ENCODE data around the gene G6PD.
"Not testable (repeated sequence)": the region's sequence is repeated elsewhere in the genome, so short reads cannot be mapped to it uniquely, and the experiment has no call there.

Gene G6PD

DNA sequence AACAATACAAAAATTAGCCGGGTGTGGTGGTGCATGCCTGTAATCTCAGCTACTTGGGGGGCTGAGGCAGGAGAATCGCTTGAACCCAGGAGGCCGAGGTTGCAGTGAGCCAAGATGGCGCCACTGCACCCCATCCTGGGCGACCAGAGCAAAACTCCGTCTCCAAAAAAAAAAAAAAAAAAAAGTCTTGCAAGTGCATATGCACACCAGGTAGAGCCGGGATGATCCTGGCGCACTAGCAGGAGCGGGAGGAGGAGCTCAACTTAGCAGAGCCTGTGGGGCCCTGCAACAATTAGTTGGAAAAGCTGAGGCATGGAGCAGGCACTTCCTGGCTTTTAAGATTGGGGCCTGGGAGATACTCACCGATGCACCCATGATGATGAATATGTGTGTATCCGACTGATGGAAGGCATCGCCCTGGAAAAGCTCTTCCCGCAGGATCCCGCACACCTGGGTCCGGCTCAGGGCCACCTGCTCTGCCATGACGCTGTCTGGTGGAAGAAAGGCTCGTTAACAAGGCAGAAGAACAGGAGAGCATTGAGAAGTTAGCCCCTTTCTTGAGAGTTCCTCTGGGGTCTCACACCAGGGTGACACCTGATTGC, 872 bp downstream of the G6PD start:
- DNase-seq (ENCODE audit: low read depth in 1 of 2, low spot score in 1 of 2) = no peak

DNA sequence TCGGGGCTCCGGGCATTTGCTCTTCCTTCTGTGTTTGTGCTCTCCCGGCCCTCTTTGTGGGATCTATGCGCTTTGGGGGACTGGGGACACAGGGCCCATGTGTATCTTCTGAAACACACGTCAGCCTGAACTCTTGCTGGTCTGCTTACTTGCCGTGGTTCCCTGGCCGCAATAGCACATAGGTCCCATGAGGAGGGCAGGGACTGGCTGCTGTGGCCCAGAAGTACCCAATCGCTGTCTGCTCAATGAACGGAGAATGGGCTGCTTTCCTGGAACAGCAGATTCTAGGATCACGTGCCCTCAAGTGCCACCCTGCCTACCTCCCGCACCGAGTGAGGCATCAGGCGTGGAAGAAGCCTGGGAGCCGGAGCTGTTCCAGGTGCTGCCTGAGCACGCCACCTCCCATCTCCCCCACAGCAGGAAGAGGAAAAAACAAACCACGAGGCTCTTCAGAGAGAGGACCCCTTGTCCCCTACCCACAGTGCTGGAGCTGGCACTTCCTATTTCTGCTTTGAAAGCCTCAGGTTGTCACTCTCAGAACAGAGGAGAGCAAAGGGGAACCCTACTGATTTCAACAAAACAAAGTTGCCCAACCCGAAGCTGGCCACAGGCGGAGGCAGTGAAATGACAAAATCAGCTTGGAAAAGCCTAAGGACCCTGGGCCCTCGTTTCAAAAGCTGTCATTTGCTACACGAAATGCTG, 3.8 kb downstream of the G6PD start:
- DNase-seq (ENCODE audit: low read depth in 1 of 2, low spot score in 1 of 2) = no peak

DNA sequence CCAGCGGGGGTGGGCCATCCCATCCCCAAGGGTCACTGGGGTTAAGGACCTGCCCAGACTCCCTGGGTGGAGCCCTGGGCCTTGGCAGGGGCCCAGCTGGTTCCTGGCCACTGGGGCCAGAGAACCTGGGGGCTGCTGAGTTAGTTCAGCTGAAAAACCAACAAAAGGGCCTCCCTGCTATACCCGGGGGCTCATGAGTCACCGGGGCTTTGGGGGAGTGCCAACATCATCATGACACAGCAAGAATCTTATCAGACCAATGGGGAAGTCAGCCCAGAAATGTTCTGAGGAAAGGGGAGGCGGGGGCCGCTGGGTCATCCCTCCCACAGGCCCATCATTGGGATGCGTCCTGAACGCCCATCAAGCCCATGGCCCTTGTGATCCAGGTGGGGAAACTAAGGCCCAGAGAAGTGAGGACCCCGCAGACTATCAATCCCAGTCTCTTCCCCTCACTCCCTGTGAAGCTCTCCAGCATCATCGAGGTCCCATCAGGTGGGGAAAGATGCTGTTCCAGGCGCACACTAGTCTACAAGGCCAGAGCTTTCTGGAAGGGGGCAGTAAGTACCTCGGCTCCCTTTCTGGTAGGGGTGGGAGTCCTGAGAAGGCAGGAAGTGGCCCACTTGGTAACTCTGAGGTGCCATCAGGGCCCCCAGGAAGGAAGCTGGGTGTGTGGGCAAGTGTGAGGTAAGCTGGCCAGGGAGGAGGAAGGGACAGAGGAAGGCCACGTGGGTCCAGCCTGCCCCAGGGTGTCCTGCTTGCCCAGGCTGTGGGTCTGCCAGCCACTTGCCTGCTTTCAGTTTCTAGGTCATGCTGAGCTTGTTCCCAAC, 4.5 kb downstream of the G6PD start:
- DNase-seq (ENCODE audit: low read depth in 1 of 2, low spot score in 1 of 2) = peak in 1 of 2 donors; percentile 45

DNA sequence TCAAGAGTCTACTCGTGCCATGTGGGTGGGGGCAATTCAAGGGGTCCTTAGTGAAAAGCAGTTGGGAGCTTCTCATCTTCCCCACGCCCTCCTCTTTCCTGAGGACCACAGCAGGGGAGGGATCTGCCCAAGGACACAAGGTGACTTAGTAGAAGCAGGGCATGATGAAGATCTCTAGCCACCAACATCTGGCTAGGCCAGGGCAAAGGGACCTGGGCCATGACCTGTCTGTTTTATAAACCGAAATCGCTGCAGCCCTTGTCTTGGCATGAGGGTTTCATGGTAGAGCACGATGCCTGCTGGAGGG, 5.1 kb downstream of the G6PD start:
- DNase-seq (ENCODE audit: low read depth in 1 of 2, low spot score in 1 of 2) = no peak

DNA sequence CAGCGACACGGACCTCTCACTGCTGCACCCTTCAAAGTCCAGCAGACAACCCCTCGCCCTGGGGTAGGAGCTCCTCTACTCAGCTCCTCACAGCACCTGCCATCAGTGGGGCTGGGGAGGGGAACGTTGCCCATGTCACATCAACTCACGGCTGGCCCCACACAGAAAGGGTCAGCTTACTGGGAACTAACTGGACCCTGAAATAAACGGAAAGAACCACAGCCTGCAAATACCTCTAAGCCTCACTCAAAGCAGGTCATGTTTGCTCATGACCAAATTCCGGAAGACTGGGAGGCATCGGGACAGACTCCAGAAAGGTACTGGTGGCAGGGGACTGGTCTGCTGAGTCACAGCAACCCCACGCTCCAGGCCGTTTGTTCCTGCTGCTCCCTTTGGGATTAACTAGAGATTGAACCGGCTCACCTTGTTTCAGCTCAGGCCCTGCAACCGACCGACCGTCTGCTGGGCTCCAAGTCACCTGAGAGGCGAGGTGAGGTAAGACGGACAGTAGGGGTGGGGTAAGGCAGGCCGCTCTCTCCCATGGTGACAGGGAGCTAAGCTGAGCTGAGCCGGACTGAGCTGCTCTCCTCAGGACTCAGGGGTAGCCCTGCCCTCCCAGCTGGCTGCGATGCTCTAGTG, 5.6 kb downstream of the G6PD start:
- no peak for DNase-seq (ENCODE audit: low read depth in 1 of 2, low spot score in 1 of 2)

DNA sequence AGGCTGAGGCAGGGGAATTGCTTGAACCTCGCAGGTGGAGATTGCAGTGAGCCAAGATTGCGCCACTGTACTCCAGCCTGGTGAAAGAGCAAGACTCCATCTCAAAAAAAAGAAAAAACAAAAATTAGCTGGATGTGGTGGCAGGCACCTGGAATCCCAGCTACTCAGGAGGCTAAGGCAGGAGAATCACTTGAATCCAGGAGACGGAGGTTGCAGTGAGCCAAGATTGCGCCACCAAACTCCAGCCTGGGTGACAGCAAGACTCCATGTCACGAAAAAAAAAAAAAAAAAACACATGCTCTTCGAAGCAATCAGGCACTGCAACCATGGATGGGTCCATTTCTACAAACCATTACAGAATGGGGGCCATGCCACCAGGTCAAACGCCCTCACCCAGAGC, 6.3 kb downstream of the G6PD start:
- DNase-seq (ENCODE audit: low read depth in 1 of 2, low spot score in 1 of 2) = not testable (repeated sequence)

DNA sequence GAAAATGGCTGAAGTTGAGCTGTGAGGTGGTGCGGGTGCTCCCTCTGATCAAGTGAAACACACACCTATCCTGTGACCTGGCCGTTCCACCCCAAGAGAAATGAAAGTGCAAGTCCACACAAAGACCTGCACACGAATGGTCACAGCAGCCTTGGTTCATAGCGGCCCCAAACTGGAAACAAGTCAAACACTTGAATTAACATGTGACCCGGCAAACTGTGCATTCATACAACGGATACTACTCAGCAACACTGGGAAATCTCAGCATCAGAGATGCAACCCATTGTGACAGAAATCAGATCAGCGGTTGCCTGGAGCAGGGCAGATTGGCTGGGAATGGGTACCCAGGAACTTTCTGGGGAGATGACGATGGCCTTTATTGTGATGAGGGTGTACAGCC, 7.6 kb downstream of the G6PD start:
- no peak for DNase-seq (ENCODE audit: low read depth in 1 of 2, low spot score in 1 of 2)

DNA sequence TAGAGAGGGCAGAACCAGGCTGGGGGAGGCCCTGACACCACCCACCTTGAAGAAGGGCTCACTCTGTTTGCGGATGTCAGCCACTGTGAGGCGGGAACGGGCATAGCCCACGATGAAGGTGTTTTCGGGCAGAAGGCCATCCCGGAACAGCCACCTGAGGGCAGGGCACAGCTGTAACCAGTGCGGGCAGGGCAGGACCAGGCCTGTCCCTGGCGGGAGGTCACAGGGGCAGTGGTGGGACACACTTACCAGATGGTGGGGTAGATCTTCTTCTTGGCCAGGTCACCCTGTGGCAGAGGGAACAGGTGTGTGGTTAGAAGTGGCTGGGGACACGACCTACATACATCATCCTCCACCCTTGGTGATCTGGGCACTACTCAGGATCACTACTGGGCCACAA, 10.8 kb downstream of the G6PD start:
- DNase-seq (ENCODE audit: low read depth in 1 of 2, low spot score in 1 of 2) = no peak

DNA sequence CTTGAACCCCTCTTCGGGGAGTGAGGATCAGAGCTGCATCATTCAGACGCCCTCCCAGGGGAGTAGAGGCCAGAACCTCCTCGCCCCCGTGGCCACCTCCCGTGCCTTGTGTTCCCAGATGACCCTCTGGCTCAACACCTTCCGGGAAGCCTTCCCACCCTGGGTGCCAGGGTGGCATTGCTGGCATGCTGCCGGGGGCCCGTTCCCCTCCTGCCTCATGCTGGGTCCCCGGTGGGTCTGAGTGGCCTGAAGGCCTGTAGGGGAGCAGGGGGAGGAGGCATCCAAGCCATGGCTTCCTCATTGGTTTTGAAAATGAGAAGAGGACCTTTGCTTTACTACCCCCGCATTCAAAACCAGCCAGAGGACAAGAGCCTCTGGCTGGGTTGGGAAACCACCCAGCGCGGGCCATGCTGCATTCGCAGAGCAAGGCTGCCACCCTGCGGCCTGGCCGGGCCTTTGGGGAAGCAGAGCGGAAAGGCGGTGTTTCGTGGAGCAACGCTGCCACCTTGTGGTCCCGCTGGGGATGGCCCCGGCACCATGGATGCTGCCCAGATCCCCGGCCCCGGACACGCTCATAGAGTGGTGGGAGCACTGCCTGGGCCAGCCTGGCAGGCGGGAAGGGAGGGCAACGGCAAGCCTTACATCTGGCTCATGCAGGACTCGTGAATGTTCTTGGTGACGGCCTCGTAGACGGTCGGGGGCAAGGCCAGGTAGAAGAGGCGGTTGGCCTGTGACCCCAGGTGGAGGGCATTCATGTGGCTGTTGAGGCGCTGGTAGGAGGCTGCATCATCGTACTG, 11.9 kb downstream of the G6PD start:
- DNase-seq (ENCODE audit: low read depth in 1 of 2, low spot score in 1 of 2) = peak; percentile 73 to 79

DNA sequence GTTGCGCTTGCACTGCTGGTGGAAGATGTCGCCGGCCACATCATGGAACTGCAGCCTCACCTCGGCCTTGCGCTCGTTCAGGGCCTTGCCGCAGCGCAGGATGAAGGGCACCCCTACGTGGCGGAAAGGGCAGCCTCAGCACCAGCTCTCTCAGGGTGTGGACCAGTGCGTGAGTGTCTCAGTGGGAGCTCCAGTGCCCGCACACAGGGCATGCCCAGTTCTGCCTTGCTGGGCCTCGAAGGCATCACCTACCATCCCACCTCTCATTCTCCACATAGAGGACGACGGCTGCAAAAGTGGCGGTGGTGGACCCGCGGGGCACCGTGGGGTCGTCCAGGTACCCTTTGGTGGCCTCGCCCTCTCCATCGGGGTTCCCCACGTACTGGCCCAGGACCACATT, 14.0 kb downstream of the G6PD start:
- DNase-seq (ENCODE audit: low read depth in 1 of 2, low spot score in 1 of 2) = no peak

DNA sequence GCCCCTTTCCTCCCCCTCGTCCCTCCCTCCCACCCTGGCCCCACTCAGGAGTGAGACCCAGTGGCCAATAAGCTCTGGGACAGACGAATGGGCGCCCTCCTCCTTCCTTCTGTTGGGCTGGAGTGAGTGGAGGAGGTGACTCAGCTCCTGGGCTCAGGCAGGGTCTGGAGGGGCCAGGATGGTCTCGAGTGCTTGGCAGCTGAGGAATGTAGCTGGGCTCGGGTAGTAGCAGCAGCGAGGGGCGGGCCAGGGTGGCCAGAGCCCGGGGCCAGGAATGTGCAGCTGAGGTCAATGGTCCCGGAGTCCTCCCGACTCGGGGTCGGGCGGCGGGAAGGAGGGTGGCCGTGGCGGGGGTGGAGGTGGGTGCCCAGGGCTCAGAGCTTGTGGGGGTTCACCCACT, 15.0 kb downstream of the G6PD start:
- no peak for DNase-seq (ENCODE audit: low read depth in 1 of 2, low spot score in 1 of 2)

DNA sequence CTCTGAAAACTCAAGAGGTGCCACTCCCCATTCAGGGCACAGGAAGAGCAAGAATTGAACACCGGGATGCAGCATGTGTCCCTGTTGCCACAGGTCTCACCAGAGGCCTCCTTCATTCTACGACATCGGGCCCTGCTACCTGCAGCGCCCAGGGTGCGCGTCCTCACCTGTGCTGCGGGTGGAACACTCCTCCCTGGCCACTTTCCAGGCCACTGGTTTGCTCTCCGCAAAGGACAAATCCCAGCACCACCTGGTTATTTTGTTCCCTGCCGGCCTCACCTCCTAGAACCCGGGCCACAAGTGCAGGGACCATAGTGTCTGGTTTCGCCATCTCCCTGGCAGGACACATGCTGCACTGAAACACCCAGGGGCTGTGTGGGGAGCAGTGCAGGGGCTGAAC, 16.4 kb downstream of the G6PD start:
- no peak for DNase-seq (ENCODE audit: low read depth in 1 of 2, low spot score in 1 of 2)

DNA sequence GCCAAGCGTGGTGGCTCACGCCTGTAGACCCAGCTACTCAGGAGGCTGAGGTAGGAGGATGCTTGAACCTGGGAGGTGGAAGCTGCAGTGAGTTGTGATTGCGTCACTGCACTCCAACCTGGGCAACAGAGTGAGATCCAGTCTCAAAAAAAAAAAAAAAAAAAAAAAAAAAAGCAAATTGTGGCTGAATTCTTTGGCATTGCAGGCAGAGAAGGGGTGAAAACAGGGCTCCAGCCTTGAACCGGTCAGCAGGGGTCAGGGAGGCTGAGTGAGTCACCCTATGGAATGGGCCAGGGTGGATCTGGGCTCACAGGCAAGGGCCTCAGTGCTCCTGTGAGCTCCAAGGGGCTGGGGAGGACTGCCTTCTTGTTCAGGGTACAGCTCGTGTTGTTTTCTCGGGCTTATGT, 17.4 kb downstream of the G6PD start:
- DNase-seq (ENCODE audit: low read depth in 1 of 2, low spot score in 1 of 2) = no peak

DNA sequence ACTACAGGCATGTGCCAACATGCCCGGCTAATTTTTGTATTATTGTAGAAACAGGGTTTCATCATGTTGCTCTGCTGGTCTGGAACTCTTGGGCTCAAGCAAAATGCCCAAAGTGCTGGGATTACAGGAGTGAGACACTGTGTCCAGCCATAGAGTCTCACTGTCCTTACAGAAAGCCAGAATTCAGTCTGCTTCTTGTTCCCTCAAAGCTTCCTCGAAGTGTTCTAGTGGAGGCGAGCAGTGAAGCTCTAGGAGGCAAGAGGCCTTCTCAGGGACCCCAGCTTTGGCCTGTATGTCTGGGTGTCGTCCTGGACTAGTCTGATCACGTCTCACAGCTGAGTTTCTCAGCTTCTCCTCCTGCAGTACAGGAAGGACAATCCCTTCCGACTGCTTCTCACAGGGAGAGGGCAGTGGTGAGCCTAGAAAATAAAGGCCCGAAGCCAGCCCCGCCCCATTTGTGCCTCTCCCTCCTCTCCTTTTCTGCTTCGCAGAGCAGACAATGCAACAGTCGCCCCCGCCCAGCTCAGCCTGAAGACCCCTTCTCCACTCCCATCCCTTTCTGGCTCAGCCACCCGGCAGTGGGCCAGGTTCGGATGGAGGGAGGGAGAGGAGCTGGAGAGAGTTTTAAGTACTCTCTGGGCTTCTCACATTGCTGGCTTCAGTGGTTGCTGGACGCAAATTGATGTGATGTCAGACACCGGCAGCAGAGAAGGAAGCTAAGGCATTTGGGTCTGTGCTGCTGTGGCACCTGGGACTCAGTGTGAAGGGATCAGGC, 19.6 kb downstream of the G6PD start:
- peak in 1 of 2 donors; percentile 39 for DNase-seq (ENCODE audit: low read depth in 1 of 2, low spot score in 1 of 2)

DNA sequence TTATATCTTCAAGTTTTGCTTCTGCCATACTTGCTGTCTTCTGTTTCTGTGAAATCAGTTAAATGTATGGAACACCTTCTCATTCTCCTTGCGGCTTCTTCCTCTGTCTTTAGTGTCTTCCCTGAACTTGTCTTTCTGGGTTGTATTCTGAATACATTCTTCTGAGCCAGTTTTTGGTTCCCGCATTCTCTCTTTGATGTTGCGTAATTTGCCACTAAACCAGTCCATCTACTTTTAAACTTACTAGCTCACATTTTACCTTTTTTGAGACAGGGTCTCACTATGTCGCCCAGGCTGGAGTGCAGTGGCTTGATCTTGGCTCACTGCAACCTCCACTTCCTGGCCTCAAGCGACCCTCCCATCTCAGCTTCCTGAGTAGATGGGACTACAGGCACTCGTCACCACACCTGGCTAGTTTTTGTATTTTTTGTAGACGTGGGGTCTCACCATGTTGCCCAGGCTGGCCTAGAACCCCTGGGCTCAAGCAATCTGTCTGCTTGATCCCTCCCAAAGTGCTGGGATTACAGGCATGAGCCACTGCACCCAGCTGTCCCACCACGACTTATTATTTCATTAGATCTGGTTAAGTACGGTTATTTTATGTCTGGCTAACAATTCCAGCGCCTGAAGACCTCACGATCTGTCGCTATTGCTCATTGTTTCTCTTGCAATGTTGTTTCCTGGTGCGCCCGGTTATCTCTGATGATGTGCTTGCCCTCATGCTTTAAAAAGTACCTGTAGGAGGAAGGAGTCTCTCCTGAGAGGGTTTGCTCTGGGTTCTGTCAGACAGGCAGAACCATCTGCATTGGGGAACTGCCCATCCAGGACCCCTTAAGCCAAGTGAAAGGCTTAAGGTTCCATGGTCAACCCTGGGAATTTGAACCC, 20.8 kb downstream of the G6PD start:
- no peak for DNase-seq (ENCODE audit: low read depth in 1 of 2, low spot score in 1 of 2)

DNA sequence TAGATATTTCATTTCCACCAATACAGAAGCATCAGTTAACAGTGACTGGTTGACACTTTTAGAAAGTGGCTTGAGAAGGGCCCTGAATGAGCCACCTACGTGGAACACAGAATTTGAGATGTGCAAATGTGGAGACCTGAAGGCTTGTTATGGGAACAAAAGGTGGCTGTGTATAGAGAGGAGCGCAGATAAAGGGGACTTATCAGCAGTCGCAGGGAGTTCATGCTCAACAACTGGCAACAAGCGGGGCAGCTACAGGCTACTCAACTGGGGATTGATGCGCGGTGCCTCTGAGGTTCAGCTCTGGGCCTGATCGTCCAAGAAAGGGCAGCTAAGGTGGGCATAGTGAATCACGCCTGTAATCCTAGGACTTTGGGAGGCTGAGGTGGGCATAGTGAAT, 27.3 kb downstream of the G6PD start:
- no peak for DNase-seq (ENCODE audit: low read depth in 1 of 2, low spot score in 1 of 2)

DNA sequence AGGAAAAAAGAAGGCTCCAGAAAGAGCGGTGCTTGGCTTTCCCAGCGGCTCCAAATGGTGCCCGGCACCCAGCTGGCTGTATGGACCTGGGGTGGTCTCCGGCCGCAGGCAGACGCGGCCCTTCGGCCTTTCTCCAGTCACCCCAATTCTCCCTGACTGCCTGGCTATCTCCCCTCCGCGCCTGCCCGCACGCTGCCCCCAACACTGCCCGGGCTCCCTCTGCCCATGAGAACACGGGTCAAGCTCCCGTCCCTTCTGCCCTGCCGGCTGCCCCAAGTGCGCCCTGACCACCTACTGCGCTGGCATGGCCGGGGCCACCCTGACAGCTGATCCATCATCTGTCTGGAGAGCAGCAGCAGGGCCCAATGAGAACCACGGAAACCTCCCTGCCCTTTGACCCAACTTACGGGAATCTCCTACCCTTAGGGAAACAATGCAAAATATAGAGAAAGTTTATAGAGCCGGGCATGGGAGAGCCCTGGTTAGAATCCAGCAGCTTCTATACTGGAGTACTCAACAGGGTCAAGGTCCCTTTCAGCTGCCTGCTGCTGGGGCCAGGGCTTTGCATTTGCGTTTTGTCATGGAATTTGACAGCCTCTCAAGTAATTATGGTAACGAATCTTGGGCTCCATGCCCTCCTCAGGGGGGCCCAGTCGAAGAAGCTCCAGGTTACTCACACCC, 29.4 kb downstream of the G6PD start:
- DNase-seq (ENCODE audit: low read depth in 1 of 2, low spot score in 1 of 2) = no peak

DNA sequence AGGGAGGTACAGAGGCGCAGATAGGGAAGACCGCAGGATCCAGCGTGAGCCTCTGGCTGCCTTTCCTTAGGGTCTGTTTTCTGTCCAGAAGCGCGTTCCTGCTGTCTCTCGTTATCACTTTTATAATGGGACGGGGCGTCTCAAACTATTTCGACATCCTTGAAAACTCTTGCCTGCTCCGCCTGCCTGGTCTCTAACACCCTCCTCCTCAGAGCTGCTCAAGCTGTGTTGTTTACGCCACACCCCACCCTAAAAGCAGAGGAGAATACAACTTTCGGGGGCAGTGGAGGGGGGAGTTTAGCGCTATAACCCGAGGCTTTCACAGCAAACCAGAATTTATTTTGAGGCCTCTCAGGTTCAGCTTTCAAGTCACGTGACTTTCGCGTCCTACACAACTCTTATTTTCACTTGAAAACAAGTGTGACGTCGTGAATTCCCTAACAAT, 30.0 kb downstream of the G6PD start:
- no peak for DNase-seq (ENCODE audit: low read depth in 1 of 2, low spot score in 1 of 2)
